ENCODE data around the gene ZNF620.
"Not testable (repeated sequence)": the region's sequence is repeated elsewhere in the genome, so short reads cannot be mapped to it uniquely, and the experiment has no call there.

ZNF620 gene

GRCh38 chr3:40505599-40506462 lies at the start of gene ZNF620:
ZNF620 (plus strand) TSS chr3:40506039; CDS start chr3:40506353, 314 bp downstream.
- in situ Hi-C loops (cut with MboI; ENCODE audit: low sequenced_read_pairs), result no loop called here

- in situ Hi-C loops (cut with MboI; ENCODE audit: low sequenced_read_pairs), result no loop called here
Measured at GRCh38 chr3:40456279-40456939, 49.4 kb upstream of the ZNF620 start.

GRCh38 chr3:40456940-40457823 lies 48.7 kb upstream of the ZNF620 start, which contains the start of gene RPL14:
RPL14 (plus strand) TSS chr3:40457339; CDS start chr3:40457472, 133 bp downstream.
- in situ Hi-C loops (cut with MboI; ENCODE audit: low sequenced_read_pairs), result no loop called here

GRCh38 chr3:40458473-40458872 lies 47.4 kb upstream of the ZNF620 start:
- in situ Hi-C loops (cut with MboI; ENCODE audit: low sequenced_read_pairs), result no loop called here

- in situ Hi-C loops (cut with MboI; ENCODE audit: low sequenced_read_pairs), result not testable (repeated sequence)
Measured at GRCh38 chr3:40460481-40460880, 45.4 kb upstream of the ZNF620 start.

GRCh38 chr3:40461161-40461560 lies 44.7 kb upstream of the ZNF620 start:
- in situ Hi-C loops (cut with MboI; ENCODE audit: low sequenced_read_pairs), result no loop called here

- in situ Hi-C loops (cut with MboI; ENCODE audit: low sequenced_read_pairs), result not testable (repeated sequence)
Measured at GRCh38 chr3:40462838-40463237, 43.0 kb upstream of the ZNF620 start.

- in situ Hi-C loops (cut with MboI; ENCODE audit: low sequenced_read_pairs), result no loop called here
Measured at GRCh38 chr3:40463579-40463978, 42.3 kb upstream of the ZNF620 start.

GRCh38 chr3:40464339-40465110 lies 41.3 kb upstream of the ZNF620 start:
- in situ Hi-C loops (cut with MboI; ENCODE audit: low sequenced_read_pairs), result no loop called here

- in situ Hi-C loops (cut with MboI; ENCODE audit: low sequenced_read_pairs), result no loop called here
Measured at GRCh38 chr3:40465111-40465407, 40.8 kb upstream of the ZNF620 start.

- in situ Hi-C loops (cut with MboI; ENCODE audit: low sequenced_read_pairs), result no loop called here
Measured at GRCh38 chr3:40465456-40465855, 40.4 kb upstream of the ZNF620 start.

- in situ Hi-C loops (cut with MboI; ENCODE audit: low sequenced_read_pairs), result no loop called here
Measured at GRCh38 chr3:40468018-40468417, 37.8 kb upstream of the ZNF620 start.

GRCh38 chr3:40470701-40471100 lies 35.1 kb upstream of the ZNF620 start:
- in situ Hi-C loops (cut with MboI; ENCODE audit: low sequenced_read_pairs), result no loop called here

- in situ Hi-C loops (cut with MboI; ENCODE audit: low sequenced_read_pairs), result no loop called here
Measured at GRCh38 chr3:40476478-40477470, 29.1 kb upstream of the ZNF620 start, which contains the start of gene ZNF619. ZNF619 (plus strand) TSS chr3:40477122; CDS start chr3:40477980, 858 bp downstream.

- in situ Hi-C loops (cut with MboI; ENCODE audit: low sequenced_read_pairs), result no loop called here
Measured at GRCh38 chr3:40477666-40478065, 28.2 kb upstream of the ZNF620 start.

GRCh38 chr3:40487172-40487571 lies 18.7 kb upstream of the ZNF620 start:
- in situ Hi-C loops (cut with MboI; ENCODE audit: low sequenced_read_pairs), result no loop called here

GRCh38 chr3:40490916-40491315 lies 14.9 kb upstream of the ZNF620 start:
- in situ Hi-C loops (cut with MboI; ENCODE audit: low sequenced_read_pairs), result no loop called here

GRCh38 chr3:40494698-40495097 lies 11.1 kb upstream of the ZNF620 start:
- in situ Hi-C loops (cut with MboI; ENCODE audit: low sequenced_read_pairs), result no loop called here

GRCh38 chr3:40497288-40497687 lies 8.6 kb upstream of the ZNF620 start:
- in situ Hi-C loops (cut with MboI; ENCODE audit: low sequenced_read_pairs), result no loop called here
